T-cell (primary cell): ENCODE data around the gene NABP2. TPM values are rescaled to one million over a fixed set of nuclear protein-coding genes. Genes with fewer than 3 reads are reported as not detected.

Experiments
- ATAC-seq, 4 experiments: fragments of 200-7000 bp in 3 of 4; fragments of 150-1000 bp in 1 of 4; cut with Tn5 transposase; replicated peaks in 1 of 4; 1 replicate in 3 of 4; 2 replicates in 1 of 4; pipeline ENCODE4 v1.10.0; 2021; ENCODE audit warnings: moderate library complexity in 3 of 4, mild to moderate bottlenecking in 2 of 4, moderate number of reproducible peaks in 1 of 4
- CTCF ChIA-PET, 2 donors: fragments of 300-600 bp; sonication (Branson Sonifier 250); formaldehyde crosslinking; loops; one replicate each; lab custom pipeline; 2022; ENCODE audit warnings: antibody characterized with exemption in 2 of 2; lab: Charles Lee
- POLR2A ChIA-PET, 2 donors: fragments of 300-600 bp; sonication (Branson Sonifier 250); formaldehyde crosslinking; loops; one replicate each; lab custom pipeline; 2022; ENCODE audit warnings: antibody characterized with exemption in 2 of 2; lab: Charles Lee
- DNase-seq, 35 experiments: peaks; one replicate each; pipeline versions ENCODE4 v3.0.0 to v3.0.0-alpha.2; 2013 to 2023
- H3K27ac ChIP-seq: one replicate; pipeline ENCODE4 v1.5.1; 2013; ENCODE audit warnings: low read length
- H3K27me3 ChIP-seq, 2 experiments: replicated peaks in 1 of 2; 1 replicate in 1 of 2; 2 replicates in 1 of 2; pipeline versions ENCODE4 v1.6.1 to v1.7.0; 2013; ENCODE audit warnings: low read length in 1 of 2, mixed read lengths in 1 of 2; ENCODE audit not compliant: control insufficient read depth in 2 of 2, insufficient read depth in 2 of 2; ENCODE audit errors: extremely low read depth in 1 of 2
- H3K36me3 ChIP-seq, 2 donors: 1 replicate in 1 of 2; 2 replicates in 1 of 2; pipeline versions ENCODE4 v1.6.1 to v1.7.0; 2013; ENCODE audit warnings: low read length in 1 of 2; ENCODE audit not compliant: control insufficient read depth in 2 of 2, insufficient read depth in 1 of 2; ENCODE audit errors: extremely low read depth in 1 of 2
- H3K4me1 ChIP-seq, 2 experiments: 1 replicate in 1 of 2; 2 replicates in 1 of 2; pipeline versions ENCODE4 v1.6.1 to v1.7.0; 2013; ENCODE audit warnings: low read length in 2 of 2, mixed read lengths in 1 of 2; ENCODE audit not compliant: insufficient read depth in 2 of 2, control insufficient read depth in 1 of 2; ENCODE audit errors: extremely low read depth in 1 of 2
- H3K4me3 ChIP-seq, 2 donors: 1 replicate in 1 of 2; 2 replicates in 1 of 2; pipeline versions ENCODE4 v1.5.1 to v1.7.0; 2013; ENCODE audit warnings: mild to moderate bottlenecking in 2 of 2, low read length in 1 of 2, moderate library complexity in 1 of 2; ENCODE audit not compliant: control insufficient read depth in 1 of 2; ENCODE audit errors: extremely low read depth in 1 of 2
- H3K9me3 ChIP-seq: 2 replicates; pipeline ENCODE4 v1.7.0; 2013
- H3K27ac Mint-ChIP-seq, 2 donors: one replicate each; pipeline ENCODE4 v1.8.0; 2020 to 2021; ENCODE audit warnings: mild to moderate bottlenecking in 2 of 2, mixed read lengths in 2 of 2
- H3K27me3 Mint-ChIP-seq, 2 donors: one replicate each; pipeline ENCODE4 v1.8.0; 2021 to 2022; ENCODE audit warnings: mixed read lengths in 2 of 2
- H3K36me3 Mint-ChIP-seq: one replicate; pipeline ENCODE4 v1.8.0; 2021; ENCODE audit warnings: mixed read lengths
- H3K4me1 Mint-ChIP-seq, 3 donors: one replicate each; pipeline ENCODE4 v1.8.0; 2020 to 2022; ENCODE audit warnings: mixed read lengths in 3 of 3, mild to moderate bottlenecking in 1 of 3
- H3K4me3 Mint-ChIP-seq, 3 donors: one replicate each; pipeline ENCODE4 v1.8.0; 2020 to 2022; ENCODE audit warnings: mild to moderate bottlenecking in 3 of 3, mixed read lengths in 3 of 3, moderate library complexity in 3 of 3
- H3K9me3 Mint-ChIP-seq, 3 donors: one replicate each; pipeline ENCODE4 v1.8.0; 2020 to 2022; ENCODE audit warnings: mixed read lengths in 3 of 3
- WGBS: methylation state at CpG from one replicate; pipeline ENCODE4 v1.1.5; 2013; ENCODE audit warnings: missing lambda C conversion rate; ENCODE audit not compliant: insufficient coverage; 5-methylcytosine and 5-hydroxymethylcytosine counted together
- total RNA-seq, 35 experiments: library from RNA in 6 of 35; stranded (reverse) in 6 of 35; fragments of 120-200 nt in 1 of 35; gene quantifications; one replicate each; pipeline versions ENCODE4 v1.2.1 to v1.2.4 and lab custom pipeline; 2013 to 2026

Gene NABP2
- total RNA-seq, 5 donors from 2014 or later (not counting 1 experiment from before 2014, with no cell fraction given), result 11.8 to 19.1 (median 14.0) TPM

DNA sequence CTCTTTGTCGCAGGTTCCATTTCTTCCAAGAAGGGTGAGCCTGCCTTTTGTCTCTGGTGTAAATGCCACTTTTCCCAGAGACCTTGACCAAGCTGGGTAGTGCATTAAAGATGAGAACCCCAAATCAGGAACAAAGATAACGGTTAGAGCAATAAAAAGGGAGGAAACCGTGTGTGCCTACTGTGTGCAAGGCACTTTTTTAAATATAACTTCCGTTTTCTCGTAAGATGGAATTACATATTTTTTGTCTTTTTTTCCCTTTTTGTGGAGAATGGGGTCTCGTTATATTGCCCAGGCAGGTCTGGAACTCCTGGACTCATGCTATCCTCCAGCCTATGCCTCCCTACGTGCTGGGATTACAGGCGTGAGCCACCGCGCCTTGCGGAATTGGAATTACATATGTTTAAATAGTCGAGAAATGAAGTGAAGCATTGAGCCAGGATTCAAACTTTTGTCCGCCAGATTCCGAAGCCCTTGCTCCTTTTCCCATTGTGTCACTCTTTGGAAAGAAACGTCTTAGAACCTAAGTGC is 506 bp upstream of the NABP2 start:
- H3K4me1 Mint-ChIP-seq, result peaks cover 45 to 52% (median 49%) of the 10 kb centered on the region in 3 donors
- WGBS, result 26% methylated on average over 6 of the region's 15 CpGs
- H3K27me3 ChIP-seq, result no peaks in the 10 kb centered on the region
- peaks cover 2% of the 10 kb centered on the region for H3K36me3 Mint-ChIP-seq
- peak overlapping the region; percentile 81 to 98 (median 98) for H3K4me3 Mint-ChIP-seq
- no peaks in the 10 kb centered on the region for H3K27me3 Mint-ChIP-seq
- peaks cover 0 to 2% of the 10 kb centered on the region in 2 donors for H3K36me3 ChIP-seq
- H3K27ac Mint-ChIP-seq, result peak overlapping the region; percentile 87 to 98
- peak overlapping the region; percentile 58 to 75 for H3K4me3 ChIP-seq
- peak overlapping the region; percentile 85 for H3K27ac ChIP-seq
- CTCF ChIA-PET, result interaction anchor here in 1 of 2 donors (2.9 kb wide), 1 partner anchor 18 kb away, joined by 21 read pairs; no protein-coding TSS in a partner anchor
- no peaks in the 10 kb centered on the region for H3K9me3 Mint-ChIP-seq
- H3K9me3 ChIP-seq, result no peaks in the 10 kb centered on the region
- peaks cover 18 to 54% of the 10 kb centered on the region in 2 experiments for H3K4me1 ChIP-seq
- no peak for ATAC-seq
- POLR2A ChIA-PET, result interaction anchor here in 1 of 2 donors (0.6 kb wide), 1 partner anchor 28 kb away, joined by 3 read pairs; no protein-coding TSS in a partner anchor
- peak in 1 of 35 experiments; percentile 23 for DNase-seq

DNA sequence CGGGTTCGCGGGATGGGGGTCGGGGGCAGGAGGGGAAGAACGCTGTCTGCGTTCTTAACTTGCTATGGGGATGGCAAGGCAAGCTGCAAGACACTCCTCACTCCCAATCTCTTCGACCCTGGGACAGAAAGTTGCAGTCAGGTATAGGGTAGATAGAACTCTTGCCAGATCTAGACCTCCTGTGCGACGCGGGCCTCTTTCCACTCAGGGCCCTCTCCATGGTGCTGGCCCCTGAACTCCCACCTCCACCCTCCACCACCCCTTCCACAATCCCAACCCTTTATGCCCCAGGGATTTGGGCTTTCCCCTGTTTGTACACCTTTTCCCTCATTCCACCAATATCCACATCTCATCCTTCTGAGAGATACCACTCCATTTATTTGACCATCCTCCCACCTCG is 812 bp downstream of the NABP2 start:
- peaks cover 45 to 49% (median 46%) of the 10 kb centered on the region in 3 donors for H3K4me1 Mint-ChIP-seq
- DNase-seq (no peak), ATAC-seq (no peak)
- H3K36me3 Mint-ChIP-seq, result peaks cover 2% of the 10 kb centered on the region
- no peaks in the 10 kb centered on the region for H3K9me3 Mint-ChIP-seq
- CTCF ChIA-PET, result interaction anchor here in 1 of 2 donors (1.4 kb wide), 1 partner anchor 18 kb away, joined by 4 read pairs; no protein-coding TSS in a partner anchor
- peak overlapping the region; percentile 69 to 88 for H3K27ac Mint-ChIP-seq
- Histone ChIP-seq H3K4me1 (peaks cover 18 to 49% of the 10 kb centered on the region in 2 experiments), H3K36me3 (peaks cover 0 to 4% of the 10 kb centered on the region in 2 donors), H3K4me3 (peak overlapping the region in 1 of 2 donors; percentile 58), H3K27me3 (no peaks in the 10 kb centered on the region), H3K9me3 (no peaks in the 10 kb centered on the region), H3K27ac (peak overlapping the region; percentile 85)
- 68% methylated on average over 4 of the region's 11 CpGs for WGBS
- peak overlapping the region; percentile 81 to 98 (median 98) for H3K4me3 Mint-ChIP-seq
- POLR2A ChIA-PET, result no interaction called here
- H3K27me3 Mint-ChIP-seq, result no peaks in the 10 kb centered on the region

DNA sequence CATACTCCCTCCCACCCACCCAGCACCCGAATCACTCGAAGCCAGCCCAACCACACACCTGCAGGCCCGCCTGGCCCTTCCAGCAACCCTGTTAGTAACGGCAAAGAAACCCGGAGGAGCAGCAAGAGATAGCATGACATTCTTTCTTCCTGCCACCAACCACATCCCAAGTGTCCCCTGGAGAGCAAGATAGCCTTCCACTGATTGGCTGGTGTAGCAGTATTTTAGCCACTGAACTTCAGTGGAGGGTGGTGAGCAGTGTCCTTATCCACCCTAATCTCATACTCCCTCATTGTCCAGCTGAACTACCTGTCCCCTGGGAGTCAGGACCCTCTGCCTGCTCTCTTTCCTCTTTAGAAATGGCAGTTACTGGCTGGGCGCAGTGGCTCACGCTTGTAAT is 4.9 kb downstream of the NABP2 start:
- Histone ChIP-seq H3K4me3 (no peak overlapping the region), H3K9me3 (no peaks in the 10 kb centered on the region), H3K27me3 (no peaks in the 10 kb centered on the region), H3K36me3 (peaks cover 0 to 4% of the 10 kb centered on the region in 2 donors), H3K4me1 (peaks cover 3 to 13% of the 10 kb centered on the region in 2 experiments), H3K27ac (no peak overlapping the region)
- H3K27ac Mint-ChIP-seq, result no peak overlapping the region
- 100% methylated on average over 2 of the region's 7 CpGs for WGBS
- DNase-seq (no peak), ATAC-seq (no peak)
- ChIA-PET CTCF (no interaction called here), POLR2A (no interaction called here)
- no peaks in the 10 kb centered on the region for H3K9me3 Mint-ChIP-seq
- peaks cover 11 to 13% (median 13%) of the 10 kb centered on the region in 3 donors for H3K4me1 Mint-ChIP-seq
- peaks cover 2% of the 10 kb centered on the region for H3K36me3 Mint-ChIP-seq
- no peak overlapping the region for H3K4me3 Mint-ChIP-seq
- H3K27me3 Mint-ChIP-seq, result no peaks in the 10 kb centered on the region

DNA sequence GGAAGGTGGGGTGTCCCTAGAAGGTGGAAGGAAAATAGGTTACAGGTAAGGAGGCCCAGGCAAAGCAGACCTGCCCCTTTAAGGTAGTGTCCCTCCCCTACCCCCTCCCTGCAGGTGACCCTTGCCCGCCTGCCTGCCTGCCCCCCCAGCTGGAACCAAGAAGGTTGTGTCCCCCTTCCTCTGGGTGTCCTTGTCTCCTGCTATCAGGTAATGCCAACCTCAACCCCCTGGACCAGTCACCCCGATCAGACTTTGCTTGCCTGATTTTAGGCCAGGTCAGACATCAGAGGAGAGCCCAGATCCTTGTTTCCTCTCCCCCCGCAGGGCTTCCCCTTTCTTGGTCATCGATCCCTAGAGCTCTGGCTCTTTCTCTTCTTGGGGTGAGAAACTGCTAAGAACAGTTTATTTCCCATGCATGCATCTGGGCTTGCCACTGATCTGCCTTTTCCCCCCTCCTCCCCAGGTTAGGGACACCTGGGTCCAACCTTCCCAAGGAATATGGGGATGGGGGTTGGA is 5.8 kb downstream of the NABP2 start, which contains the start of gene SLC39A5:
TSS of gene SLC39A5 (plus strand) at position 136 of the 516 bp plus-strand sequence. CDS start 1,224 bp downstream, outside the sequence.
- Mint-ChIP-seq H3K27me3 (no peaks in the 10 kb centered on the region), H3K4me1 (peaks cover 5 to 7% (median 7%) of the 10 kb centered on the region in 3 donors), H3K9me3 (no peaks in the 10 kb centered on the region), H3K27ac (no peak within 1 kb of the TSS), H3K36me3 (peaks cover 2% of the 10 kb centered on the region), H3K4me3 (no peak within 1 kb of the TSS)
- DNase-seq (no peak), ATAC-seq (no peak)
- peaks cover 0 to 4% of the 10 kb centered on the region in 2 experiments for H3K4me1 ChIP-seq
- no peak within 1 kb of the TSS for H3K4me3 ChIP-seq
- no peaks in the 10 kb centered on the region for H3K9me3 ChIP-seq
- no peak within 1 kb of the TSS for H3K27ac ChIP-seq
- 67% methylated on average over 1 of the region's 4 CpGs for WGBS
- H3K27me3 ChIP-seq, result no peaks in the 10 kb centered on the region
- CTCF ChIA-PET, result no interaction called here
- POLR2A ChIA-PET, result interaction anchor here in 1 of 2 donors (0.6 to 0.7 kb wide), 2 partner anchors 8 to 473 kb away, joined by 5 to 9 read pairs; no protein-coding TSS in a partner anchor
- H3K36me3 ChIP-seq, result peaks cover 0 to 4% of the 10 kb centered on the region in 2 donors

DNA sequence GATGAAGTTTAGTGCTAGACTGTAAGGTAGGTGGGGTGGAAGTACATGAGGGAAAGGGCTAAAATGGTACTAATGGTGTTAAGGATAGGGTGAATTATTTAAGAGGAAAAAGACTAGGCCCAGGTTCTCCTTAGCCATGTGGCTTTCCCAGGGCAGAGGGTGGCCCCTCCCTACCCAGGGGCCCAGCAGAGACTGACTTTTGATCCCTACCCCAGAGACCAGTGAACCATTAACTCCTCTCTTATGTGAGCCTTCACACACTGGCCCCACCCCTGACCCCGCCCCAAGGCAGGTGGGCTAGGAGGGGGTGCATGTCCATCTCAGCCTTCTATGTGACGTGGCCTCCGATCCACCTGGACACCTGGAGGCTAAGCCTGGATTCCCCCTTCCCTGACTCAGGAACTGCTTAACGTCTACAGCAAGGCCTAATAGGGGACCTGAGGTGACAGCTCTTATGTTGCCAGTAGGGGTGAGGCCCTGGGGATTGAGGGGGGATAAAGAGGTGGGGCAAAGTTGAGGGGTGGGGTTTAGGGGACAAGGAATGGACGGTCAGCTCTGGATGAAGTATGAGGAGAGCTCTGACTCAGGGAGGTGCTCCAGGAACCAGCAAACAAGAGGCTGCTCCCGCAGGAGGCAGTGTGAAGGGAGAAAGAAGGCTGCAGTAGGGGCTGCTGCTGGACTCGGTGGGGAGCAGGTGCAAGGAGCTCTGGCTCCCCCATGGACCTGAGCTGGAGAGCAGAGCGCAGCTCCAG is 6.5 kb downstream of the NABP2 start:
- H3K27me3 ChIP-seq, result no peaks in the 10 kb centered on the region
- no peak overlapping the region for H3K4me3 ChIP-seq
- ATAC-seq (no peak), DNase-seq (no peak)
- Mint-ChIP-seq H3K4me3 (no peak overlapping the region), H3K27me3 (no peaks in the 10 kb centered on the region), H3K4me1 (peaks cover 0 to under 1% (median under 1%) of the 10 kb centered on the region in 3 donors), H3K36me3 (peaks cover 2% of the 10 kb centered on the region), H3K9me3 (no peaks in the 10 kb centered on the region), H3K27ac (no peak overlapping the region)
- no peaks in the 10 kb centered on the region for H3K9me3 ChIP-seq
- H3K36me3 ChIP-seq, result peaks cover 0 to 4% of the 10 kb centered on the region in 2 donors
- CTCF ChIA-PET, result no interaction called here
- POLR2A ChIA-PET, result interaction anchor here (0.6 to 0.7 kb wide), 3 partner anchors 9 to 472 kb away, joined by 3 to 9 read pairs (median 5); partner anchors contain the start of gene DNAJC14 (in 1 of the 2)
- 84% methylated on average over 6 of the region's 8 CpGs for WGBS
- H3K27ac ChIP-seq, result no peak overlapping the region
- H3K4me1 ChIP-seq, result no peaks in the 10 kb centered on the region

DNA sequence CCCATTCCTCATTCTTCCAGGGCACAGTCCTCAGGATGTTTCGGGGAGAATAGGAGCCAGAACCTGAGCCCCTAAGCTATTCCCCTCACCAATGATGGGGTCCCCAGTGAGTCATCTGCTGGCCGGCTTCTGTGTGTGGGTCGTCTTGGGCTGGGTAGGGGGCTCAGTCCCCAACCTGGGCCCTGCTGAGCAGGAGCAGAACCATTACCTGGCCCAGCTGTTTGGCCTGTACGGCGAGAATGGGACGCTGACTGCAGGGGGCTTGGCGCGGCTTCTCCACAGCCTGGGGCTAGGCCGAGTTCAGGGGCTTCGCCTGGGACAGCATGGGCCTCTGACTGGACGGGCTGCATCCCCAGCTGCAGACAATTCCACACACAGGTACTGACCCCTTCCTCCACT is 7.0 kb downstream of the NABP2 start:
- POLR2A ChIA-PET, result interaction anchor here in 1 of 2 donors (0.6 kb wide), 1 partner anchor 402 kb away, joined by 3 read pairs; the partner anchor contains the start of gene DNAJC14
- no peak for DNase-seq
- no peaks in the 10 kb centered on the region for H3K27me3 Mint-ChIP-seq
- H3K4me3 Mint-ChIP-seq, result no peak overlapping the region
- no peak overlapping the region for H3K27ac ChIP-seq
- no peak overlapping the region for H3K27ac Mint-ChIP-seq
- peaks cover 2% of the 10 kb centered on the region for H3K36me3 Mint-ChIP-seq
- peaks cover 0 to 4% of the 10 kb centered on the region in 2 donors for H3K36me3 ChIP-seq
- H3K4me3 ChIP-seq, result no peak overlapping the region
- 91% methylated on average over 10 of the region's 11 CpGs for WGBS
- no peaks in the 10 kb centered on the region for H3K27me3 ChIP-seq
- H3K4me1 Mint-ChIP-seq, result no peaks in the 10 kb centered on the region
- H3K9me3 Mint-ChIP-seq, result no peaks in the 10 kb centered on the region
- H3K4me1 ChIP-seq, result no peaks in the 10 kb centered on the region
- H3K9me3 ChIP-seq, result no peaks in the 10 kb centered on the region
- CTCF ChIA-PET, result interaction anchor here in 1 of 2 donors (0.6 kb wide), 1 partner anchor 195 kb away, joined by 3 read pairs; no protein-coding TSS in a partner anchor
- no peak for ATAC-seq
